Cardiac fibroblast (primary cell): Measurements from ENCODE around the gene ATP13A1.
"Not testable (repeated sequence)": the region's sequence is repeated elsewhere in the genome, so short reads cannot be mapped to it uniquely, and the experiment has no call there.

Source experiments
- DNase-seq, 2 donors: peaks; one replicate each; pipeline versions ENCODE4 v3.0.0 to v3.0.0-alpha.2; 2010; ENCODE audit warnings: low read depth in 2 of 2
- H3K4me3 ChIP-seq, 2 donors: replicated peaks in 1 of 2; 1 replicate in 1 of 2; 2 replicates in 1 of 2; pipeline ENCODE4 v1.5.1; 2011; ENCODE audit warnings: low read depth in 2 of 2, low read length in 2 of 2, mild to moderate bottlenecking in 2 of 2, moderate library complexity in 1 of 2
- CTCF ChIP-seq: IDR thresholded peaks from one replicate; pipeline ENCODE4 v1.5.1; 2011; ENCODE audit warnings: low read depth, mild to moderate bottlenecking, low read length, inconsistent platforms

ATP13A1 gene

GRCh38 chr19:19677579-19677978 is 14.1 kb upstream of the ATP13A1 start:
- H3K4me3 ChIP-seq: no peak overlapping the region
- no peak for TF ChIP-seq CTCF
- DNase-seq: no peak

- DNase-seq: no peak
- no peak for TF ChIP-seq CTCF
- no peak overlapping the region for H3K4me3 ChIP-seq
Observed at GRCh38 chr19:19674315-19674714, 10.8 kb upstream of the ATP13A1 start.

GRCh38 chr19:19672816-19673215 is 9.3 kb upstream of the ATP13A1 start:
- TF ChIP-seq CTCF: no peak
- no peak overlapping the region for H3K4me3 ChIP-seq
- peak in 1 of 2 donors; percentile 17 for DNase-seq

- H3K4me3 ChIP-seq: peak overlapping the region in 1 of 2 donors; percentile 70
- no peak for DNase-seq
Observed at GRCh38 chr19:19670070-19670551, 6.6 kb upstream of the ATP13A1 start.

GRCh38 chr19:19668230-19669012 is 4.9 kb upstream of the ATP13A1 start, which contains the start of gene ZNF101:
ZNF101 (plus strand) TSS chr19:19668839; CDS start chr19:19668964, 125 bp downstream.
- H3K4me3 ChIP-seq: peak within 1 kb of the TSS; percentile 70 to 88
- TF ChIP-seq CTCF: no peak
- peak; percentile 90 to 91 for DNase-seq

More at GRCh38 chr19:19670070-19670551, 6.6 kb upstream of the ATP13A1 start:
- TF ChIP-seq CTCF: no peak

GRCh38 chr19:19665420-19665948 is 2.0 kb upstream of the ATP13A1 start:
- DNase-seq: not testable (repeated sequence)

GRCh38 chr19:19662871-19663255 is 613 bp downstream of the ATP13A1 start:
- no peak for TF ChIP-seq CTCF
- DNase-seq: peak; percentile 20 to 35
- H3K4me3 ChIP-seq: peak overlapping the region; percentile 99 to 100

More at GRCh38 chr19:19665420-19665948, 2.0 kb upstream of the ATP13A1 start:
- not testable (repeated sequence) for H3K4me3 ChIP-seq
